Activated CD4-positive, CD25-positive, alpha-beta regulatory T cell (primary cell): Measurements from ENCODE around the gene GON7.
"Not testable (repeated sequence)": the region's sequence is repeated elsewhere in the genome, so short reads cannot be mapped to it uniquely, and the experiment has no call there.

ENCODE experiments used
- DNase-seq, 4 experiments: peaks; one replicate each; lab custom pipeline; 2025; lab: John Stamatoyannopoulos, UW

The GON7 gene

DNA sequence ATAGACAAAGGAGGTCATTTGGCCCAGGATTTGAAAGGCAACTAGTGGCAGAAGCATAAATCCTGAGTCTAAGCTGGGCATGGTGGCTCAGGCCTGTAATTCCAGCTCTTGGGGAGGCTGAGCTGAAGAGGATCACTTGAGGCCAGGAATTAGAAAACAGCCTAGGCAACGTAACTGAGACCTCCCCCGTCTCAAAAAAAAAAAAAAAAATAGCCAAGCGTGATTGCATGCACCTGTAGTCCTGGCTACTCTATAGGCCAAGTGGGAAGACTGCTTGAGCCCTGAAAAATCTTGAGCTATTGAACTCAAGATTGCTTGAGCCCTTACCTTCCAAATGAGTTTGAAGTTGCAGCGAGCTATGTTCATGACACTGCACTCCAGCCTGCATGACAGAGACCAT is 7.8 kb downstream of the GON7 start:
- no peak for DNase-seq

- DNase-seq = no peak
Measured at GRCh38 chr14:93195316-93195999, 11.4 kb downstream of the GON7 start.

- no peak for DNase-seq
Measured at GRCh38 chr14:93186956-93187355, 19.9 kb downstream of the GON7 start.

GRCh38 chr14:93186466-93186865 is 20.4 kb downstream of the GON7 start:
- no peak for DNase-seq

GRCh38 chr14:93185349-93185720 is 21.5 kb downstream of the GON7 start:
- no peak for DNase-seq

GRCh38 chr14:93184391-93185348 is 22.2 kb downstream of the GON7 start, which contains the start of the genes LYSET and MOAP1:
TSS of gene LYSET (plus strand) at chr14:93185317. CDS start at chr14:93185406, 89 bp downstream.
TSS of gene MOAP1 (minus strand) at chr14:93184897. CDS start at chr14:93184242, 655 bp downstream.
- DNase-seq = peak; percentile 77 to 89 (median 84)

- no peak for DNase-seq
Measured at GRCh38 chr14:93183596-93184317, 23.1 kb downstream of the GON7 start.

GRCh38 chr14:93175492-93175891 is 31.4 kb downstream of the GON7 start:
- no peak for DNase-seq

DNA sequence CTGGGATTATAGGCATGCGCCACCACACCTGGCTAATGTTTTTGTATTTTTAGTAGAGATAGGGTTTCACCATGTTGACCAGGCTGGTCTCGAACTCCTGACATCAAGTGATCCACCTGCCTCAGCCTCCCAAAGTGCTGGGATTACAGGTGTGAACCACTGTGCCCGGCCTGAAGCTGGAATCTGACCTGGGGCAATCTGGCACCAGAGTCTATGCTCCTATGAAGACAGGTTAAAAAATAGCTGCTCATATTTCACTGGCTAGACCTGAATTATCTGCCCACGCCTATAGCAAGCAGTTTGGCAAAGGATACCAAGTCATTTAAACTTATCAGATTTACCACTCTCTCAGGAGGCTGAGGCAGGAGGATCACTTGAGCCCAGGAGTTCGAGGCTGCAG is 32.1 kb downstream of the GON7 start:
- not testable (repeated sequence) for DNase-seq

DNA sequence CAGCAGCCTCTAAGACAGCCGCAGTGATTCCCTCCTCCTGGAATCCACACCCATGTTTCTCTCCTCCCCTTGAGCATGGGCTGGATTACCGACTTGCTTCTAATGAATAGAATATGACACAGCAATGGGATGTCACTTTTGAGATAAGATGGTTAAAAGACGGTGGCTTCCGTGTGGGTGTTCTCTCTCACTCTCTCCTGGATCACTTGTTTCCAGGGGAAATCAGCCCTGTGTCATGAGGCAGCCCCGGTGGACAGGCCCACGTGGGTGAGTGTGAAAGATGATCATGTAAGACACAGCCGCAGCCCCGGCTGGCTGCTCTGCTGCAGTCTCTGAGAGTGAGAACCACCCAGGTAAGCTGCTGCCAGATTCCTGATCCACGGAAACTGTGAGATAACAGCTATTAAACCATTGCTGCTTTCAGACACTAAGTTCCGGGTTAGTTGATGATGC is 32.9 kb downstream of the GON7 start:
- DNase-seq = no peak

- no peak for DNase-seq
Measured at GRCh38 chr14:93171376-93171775, 35.5 kb downstream of the GON7 start.

DNA sequence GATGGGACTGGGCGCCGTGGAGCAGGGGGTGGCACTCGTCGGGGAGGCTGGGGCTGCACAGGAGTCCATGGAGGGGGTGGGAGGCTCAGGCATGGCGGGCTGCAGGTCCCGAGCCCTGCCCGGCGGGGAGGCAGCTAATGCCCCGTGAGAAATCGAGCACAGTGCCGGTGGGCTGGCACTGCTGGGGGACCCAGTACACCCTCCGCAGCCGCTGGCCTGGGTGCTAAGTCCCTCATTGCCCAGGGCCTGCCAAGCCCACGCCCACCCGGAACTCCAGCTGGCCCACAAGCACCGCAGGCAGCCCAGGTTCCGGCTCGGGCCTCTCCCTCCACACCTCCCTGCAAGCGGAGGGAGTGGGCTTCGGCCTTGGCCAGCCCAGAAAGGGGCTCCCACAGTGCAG is 36.7 kb downstream of the GON7 start:
- not testable (repeated sequence) for DNase-seq

DNA sequence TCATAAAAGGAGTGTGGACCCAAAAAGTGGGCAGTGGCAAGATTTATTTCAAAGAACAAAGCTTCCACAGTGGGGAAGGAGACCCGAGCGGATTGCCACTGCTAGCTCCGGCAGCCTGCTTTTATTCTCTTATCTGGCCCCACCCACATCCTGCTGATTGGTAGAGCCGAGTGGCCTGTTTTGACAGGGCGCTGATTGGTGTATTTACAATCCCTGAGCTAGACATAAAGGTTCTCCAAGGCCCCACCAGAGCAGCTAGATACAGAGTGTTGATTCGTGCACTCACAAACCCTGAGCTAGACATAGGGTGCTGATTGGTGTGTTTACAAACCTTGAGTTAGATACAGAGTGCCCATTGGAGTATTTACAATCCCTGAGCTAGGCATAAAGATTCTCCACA is 37.2 kb downstream of the GON7 start:
- DNase-seq = not testable (repeated sequence)

DNA sequence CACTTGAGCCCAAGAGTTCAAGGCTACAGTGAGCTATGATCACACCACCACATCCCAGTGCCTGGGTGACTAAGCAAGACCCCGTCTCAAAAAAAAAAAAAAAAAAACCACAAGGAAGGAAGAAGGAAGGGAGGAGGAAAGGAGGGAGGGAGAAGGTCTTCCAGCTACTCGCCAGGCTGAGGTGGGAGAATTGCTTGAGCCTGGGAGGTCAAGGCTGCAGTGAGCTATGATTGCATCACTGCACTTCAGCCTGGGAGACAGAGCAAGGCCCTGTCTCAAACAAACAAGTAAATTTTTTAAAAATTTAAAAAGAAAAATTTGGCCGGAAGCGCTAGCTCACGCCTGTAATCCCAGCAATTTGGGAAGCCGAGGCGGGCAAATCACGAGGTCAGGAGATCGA is 38.3 kb downstream of the GON7 start:
- not testable (repeated sequence) for DNase-seq

DNA sequence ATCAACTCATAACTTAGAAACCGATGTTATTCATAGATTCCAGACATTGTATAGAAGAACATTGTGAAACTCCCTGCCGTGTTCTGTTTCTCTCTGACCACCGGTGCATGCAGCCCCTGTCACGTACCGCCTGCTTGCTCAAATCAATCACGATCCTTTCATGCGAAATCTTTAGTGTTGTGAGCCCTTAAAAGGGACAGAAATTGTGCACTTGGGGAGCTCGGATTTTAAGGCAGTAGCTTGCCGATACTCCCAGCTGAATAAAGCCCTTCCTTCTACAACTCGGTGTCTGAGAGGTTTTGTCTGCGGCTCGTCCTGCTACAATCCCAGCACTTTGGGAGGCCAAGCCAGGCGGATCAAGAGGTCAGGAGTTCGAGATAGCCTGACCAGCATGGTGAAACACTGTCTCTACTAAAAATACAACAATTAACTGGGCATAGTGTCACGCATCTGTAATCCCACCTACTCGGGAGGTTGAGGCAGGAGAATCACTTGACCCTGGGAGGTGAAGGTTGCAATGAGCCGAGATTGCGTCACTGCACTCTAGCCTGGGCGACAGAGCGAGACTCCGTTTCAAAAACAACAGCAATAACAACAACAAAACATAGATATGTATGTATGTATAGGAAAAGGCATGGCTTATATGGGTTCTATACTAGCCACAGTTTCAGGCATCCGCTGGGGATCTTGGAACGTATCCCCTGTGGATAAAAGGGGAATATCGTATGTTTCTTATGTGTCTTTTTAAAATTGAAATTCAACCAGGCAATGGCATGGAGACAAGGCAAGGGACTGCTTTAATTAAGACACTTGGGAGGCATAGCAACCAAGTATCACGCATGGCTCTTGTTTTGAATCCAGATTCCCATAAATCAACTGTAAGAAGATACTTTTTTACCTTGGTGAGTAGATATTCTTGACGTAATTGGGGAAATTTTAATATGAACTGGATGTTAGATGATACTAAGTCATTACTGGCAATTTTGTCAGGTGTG is 41.3 kb downstream of the GON7 start:
- not testable (repeated sequence) for DNase-seq

GRCh38 chr14:93163564-93163963 is 43.3 kb downstream of the GON7 start:
- no peak for DNase-seq

DNA sequence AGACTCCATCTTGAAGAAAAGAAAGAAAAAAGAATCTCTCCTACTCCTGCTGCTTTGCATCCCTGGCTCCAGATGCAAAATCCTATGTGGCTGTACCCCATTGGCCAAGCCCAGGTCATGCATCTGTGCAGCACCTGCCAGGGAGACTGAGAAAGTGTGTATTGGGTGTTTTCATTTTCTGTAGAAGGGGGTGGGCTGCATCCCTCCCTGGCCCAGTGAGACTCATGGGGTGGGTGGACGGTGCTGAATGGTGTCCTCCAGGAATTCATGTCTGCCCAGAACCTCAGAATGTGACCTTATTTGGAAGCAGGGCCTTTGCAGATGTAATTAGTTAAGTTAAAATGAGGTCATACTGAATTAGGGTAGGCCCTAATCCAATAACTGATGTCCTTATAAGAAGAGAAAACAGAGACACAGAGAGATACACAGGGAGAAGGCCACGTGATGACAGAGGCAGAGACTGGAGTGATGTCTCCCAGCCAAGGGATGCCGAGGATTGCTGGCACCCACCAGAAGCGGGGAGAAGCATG is 45.4 kb downstream of the GON7 start:
- no peak for DNase-seq

- DNase-seq = no peak
Measured at GRCh38 chr14:93160353-93160801, 46.5 kb downstream of the GON7 start.

DNA sequence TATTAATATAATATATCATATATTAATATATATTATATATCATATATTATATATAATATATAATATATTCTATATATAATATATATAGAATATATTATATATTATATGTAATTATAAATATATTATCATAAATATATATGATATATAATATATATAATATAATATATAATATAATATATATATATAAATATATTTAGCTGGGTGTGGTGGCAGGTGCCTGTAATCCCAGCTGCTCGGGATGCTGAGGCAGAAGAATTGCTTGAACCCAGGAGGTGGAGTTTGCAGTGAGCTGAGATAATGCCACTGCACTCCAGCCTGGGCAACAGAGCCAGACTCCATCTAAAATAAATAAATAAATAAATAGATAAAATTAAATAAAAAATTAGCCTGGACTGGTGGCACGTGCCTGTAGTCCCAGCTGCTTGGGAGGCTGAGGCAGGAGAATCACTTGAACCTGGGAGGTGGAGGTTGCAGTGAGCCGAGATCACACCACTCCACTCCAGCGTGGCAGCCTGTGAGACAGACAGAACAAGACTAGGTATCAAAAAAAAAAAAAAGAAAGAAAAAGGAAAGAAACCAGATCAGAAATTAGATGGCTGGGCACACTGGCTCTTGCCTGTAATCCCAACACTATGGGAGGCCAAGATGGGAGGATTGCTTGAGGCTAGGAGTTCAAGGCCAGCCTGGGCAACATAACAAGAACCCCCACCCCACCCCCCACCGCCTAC is 47.1 kb downstream of the GON7 start:
- not testable (repeated sequence) for DNase-seq

- DNase-seq = not testable (repeated sequence)
Measured at GRCh38 chr14:93158349-93158748, 48.5 kb downstream of the GON7 start.
